MM.1S (cell line): ENCODE measurements around the gene ZNF827.

Source experiments
- DNase-seq: peaks from one replicate; pipeline ENCODE4 v3.0.0-alpha.2; 2015
- H2AFZ ChIP-seq: fragments of 300-600 bp; sonication (generic); 2 replicates; pipeline ENCODE4 v1.6.0; 2016; ENCODE audit warnings: antibody characterized with exemption, low read length
- H3F3A ChIP-seq: fragments of 300-600 bp; sonication (generic); 2 replicates; pipeline ENCODE4 v1.6.1; 2016; ENCODE audit warnings: mild to moderate bottlenecking, antibody characterized with exemption, low read length, moderate library complexity, mixed read lengths; ENCODE audit not compliant: insufficient read depth
- H3K27ac ChIP-seq: fragments of 300-600 bp; sonication (generic); 2 replicates; pipeline ENCODE4 v1.5.1; 2016; ENCODE audit warnings: mild to moderate bottlenecking, low read length
- H3K27me3 ChIP-seq: fragments of 300-600 bp; sonication (generic); replicated peaks from 2 replicates; pipeline ENCODE4 v1.6.0; 2016; ENCODE audit warnings: low read length; ENCODE audit not compliant: insufficient read depth
- H3K36me3 ChIP-seq: fragments of 300-600 bp; sonication (generic); replicated peaks from 2 replicates; pipeline ENCODE4 v1.6.1; 2016; ENCODE audit warnings: mild to moderate bottlenecking, low read length, mixed read lengths; ENCODE audit not compliant: insufficient read depth
- H3K4me1 ChIP-seq: fragments of 300-600 bp; sonication (generic); 2 replicates; pipeline ENCODE4 v1.6.1; 2016; ENCODE audit warnings: low read length, mixed read lengths
- H3K4me2 ChIP-seq: fragments of 300-600 bp; sonication (generic); 2 replicates; pipeline ENCODE4 v1.6.0; 2016; ENCODE audit warnings: low read depth, low read length
- H3K4me3 ChIP-seq: fragments of 300-600 bp; sonication (generic); 2 replicates; pipeline ENCODE4 v1.5.1; 2016; ENCODE audit warnings: low read length, mixed read lengths
- H3K79me2 ChIP-seq: fragments of 300-600 bp; sonication (generic); 2 replicates; pipeline ENCODE4 v1.6.1; 2016; ENCODE audit warnings: mixed run types, low read length, mixed read lengths
- H3K9ac ChIP-seq: fragments of 300-600 bp; sonication (generic); 2 replicates; pipeline ENCODE4 v1.6.1; 2016; ENCODE audit warnings: low read length, mixed read lengths
- H3K9me2 ChIP-seq: fragments of 300-600 bp; sonication (generic); replicated peaks from 2 replicates; pipeline ENCODE4 v1.6.1; 2016; ENCODE audit warnings: mild to moderate bottlenecking, low read length, mixed read lengths; ENCODE audit not compliant: insufficient read depth
- H3K9me3 ChIP-seq: fragments of 300-600 bp; sonication (generic); replicated peaks from 2 replicates; pipeline ENCODE4 v1.6.1; 2016; ENCODE audit warnings: mild to moderate bottlenecking, low read length, mixed read lengths; ENCODE audit not compliant: insufficient read depth
- H4K20me1 ChIP-seq: fragments of 300-600 bp; sonication (generic); 2 replicates; pipeline ENCODE4 v1.6.1; 2016; ENCODE audit warnings: mild to moderate bottlenecking, low read length, moderate library complexity, mixed read lengths; ENCODE audit not compliant: insufficient read depth
- CTCF ChIP-seq: fragments of 300-600 bp; sonication (generic); IDR thresholded peaks from 2 replicates; pipeline ENCODE4 v1.5.1; 2016; ENCODE audit warnings: antibody characterized with exemption, low read length, mixed read lengths
- EZH2 ChIP-seq: fragments of 300-600 bp; sonication (generic); optimal IDR thresholded peaks from 2 replicates; pipeline ENCODE3; 2017; ENCODE audit warnings: low read depth, mild to moderate bottlenecking, antibody characterized with exemption, low read length, mixed read lengths
- EZH2phosphoT487 ChIP-seq: fragments of 300-600 bp; sonication (generic); IDR thresholded peaks from 2 replicates; pipeline ENCODE4 v1.6.1; 2018; ENCODE audit warnings: antibody characterized with exemption, low read length

The ZNF827 gene

GRCh38 chr4:145795521-145795920, 143.1 kb downstream of the ZNF827 start:
- TF ChIP-seq EZH2 (no peak), EZH2phosphoT487 (no peak), CTCF (no peak)
- DNase-seq, result no peak

GRCh38 chr4:145792429-145792828, 146.2 kb downstream of the ZNF827 start:
- H3K9me3 ChIP-seq, result no peaks in the 10 kb centered on the region
- no peak for DNase-seq
- H4K20me1 ChIP-seq, result no peaks in the 10 kb centered on the region
- no peak overlapping the region for H3K4me2 ChIP-seq
- H3K4me3 ChIP-seq, result no peak overlapping the region
- H3K27me3 ChIP-seq, result no peaks in the 10 kb centered on the region
- H3K36me3 ChIP-seq, result no peaks in the 10 kb centered on the region
- TF ChIP-seq EZH2, result no peak
- no peaks in the 10 kb centered on the region for H3F3A ChIP-seq
- H3K9me2 ChIP-seq, result no peaks in the 10 kb centered on the region
- no peaks in the 10 kb centered on the region for H3K79me2 ChIP-seq
- H3K4me1 ChIP-seq, result no peaks in the 10 kb centered on the region
- H2AFZ ChIP-seq, result no peak overlapping the region
- no peak overlapping the region for H3K27ac ChIP-seq
- H3K9ac ChIP-seq, result no peak overlapping the region

More at GRCh38 chr4:145795521-145795920, 143.1 kb downstream of the ZNF827 start:
- H3K4me2 ChIP-seq, result no peak overlapping the region
- H3K9me3 ChIP-seq, result no peaks in the 10 kb centered on the region
- H3K4me1 ChIP-seq, result no peaks in the 10 kb centered on the region
- H3K9ac ChIP-seq, result no peak overlapping the region
- no peak overlapping the region for H3K4me3 ChIP-seq
- H3K9me2 ChIP-seq, result no peaks in the 10 kb centered on the region
- H3F3A ChIP-seq, result no peaks in the 10 kb centered on the region
- no peaks in the 10 kb centered on the region for H3K36me3 ChIP-seq
- H3K27ac ChIP-seq, result no peak overlapping the region
- no peak overlapping the region for H2AFZ ChIP-seq
- H4K20me1 ChIP-seq, result no peaks in the 10 kb centered on the region
- no peaks in the 10 kb centered on the region for H3K27me3 ChIP-seq
- no peaks in the 10 kb centered on the region for H3K79me2 ChIP-seq

GRCh38 chr4:145791988-145792387, 146.6 kb downstream of the ZNF827 start:
- no peak for DNase-seq
- Histone ChIP-seq H3K79me2 (no peaks in the 10 kb centered on the region), H3K4me2 (no peak overlapping the region)

More at GRCh38 chr4:145791988-145792387, 146.6 kb downstream of the ZNF827 start:
- Histone ChIP-seq H3K9ac (no peak overlapping the region), H4K20me1 (no peaks in the 10 kb centered on the region), H3K4me1 (no peaks in the 10 kb centered on the region), H3K27ac (no peak overlapping the region), H3K4me3 (no peak overlapping the region), H3F3A (no peaks in the 10 kb centered on the region), H3K27me3 (no peaks in the 10 kb centered on the region), H3K36me3 (no peaks in the 10 kb centered on the region), H3K9me3 (no peaks in the 10 kb centered on the region), H3K9me2 (no peaks in the 10 kb centered on the region), H2AFZ (no peak overlapping the region)
- TF ChIP-seq CTCF (no peak), EZH2phosphoT487 (no peak), EZH2 (no peak)
